Psoas muscle (tissue), 8 donors: ENCODE results near the gene ZNF41. TPM values are rescaled to one million over a fixed set of nuclear protein-coding genes. Genes with fewer than 3 reads are reported as not detected.

Source experiments
- ATAC-seq, 4 donors: fragments of 200-7000 bp; cut with Tn5 transposase; one replicate each; pipeline ENCODE4 v1.9.1; 2020; ENCODE audit warnings: moderate library complexity in 3 of 4, mild to moderate bottlenecking in 2 of 4
- DNase-seq, 2 donors: peaks; one replicate each; pipeline ENCODE4 v3.0.0-alpha.2; 2020
- H3K27ac ChIP-seq: fragments of 200-600 bp; one replicate; pipeline ENCODE4 v1.8.0; 2022
- H3K27me3 ChIP-seq, 3 donors: fragments of 200-600 bp in 1 of 3; one replicate each; pipeline versions ENCODE4 v1.6.1 to v1.8.0; 2013 to 2022; ENCODE audit warnings: low read length in 2 of 3, mild to moderate bottlenecking in 2 of 3, moderate library complexity in 1 of 3; ENCODE audit not compliant: insufficient read depth in 3 of 3
- H3K36me3 ChIP-seq, 2 donors: fragments of 200-600 bp in 1 of 2; one replicate each; pipeline versions ENCODE4 v1.6.1 to v1.8.0; 2013 to 2022; ENCODE audit warnings: low read depth in 1 of 2, mild to moderate bottlenecking in 1 of 2, moderate library complexity in 1 of 2; ENCODE audit not compliant: insufficient read depth in 1 of 2
- H3K4me1 ChIP-seq: fragments of 200-600 bp; one replicate; pipeline ENCODE4 v1.8.0; 2022
- H3K4me3 ChIP-seq: fragments of 200-600 bp; one replicate; pipeline ENCODE4 v1.8.0; 2022; ENCODE audit warnings: mild to moderate bottlenecking
- H3K9me3 ChIP-seq: fragments of 200-600 bp; one replicate; pipeline ENCODE4 v1.8.0; 2022
- WGBS, 3 donors: extraction: QIAGEN DNeasy Blood & Tissue Kit; methylation state at CpG; one replicate each; pipeline versions ENCODE4 v1.1.6 to v1.1.7; 2013; 5-methylcytosine and 5-hydroxymethylcytosine counted together
- intact Hi-C, 2 donors: fragments of 100-400 bp; cut with DNase I; formaldehyde crosslinking; loops; one replicate each; pipeline versions ENCODE4 v1.11.0 to v1.14.2; 2022
- polyA plus RNA-seq, 3 donors: library from polyadenylated mRNA; stranded (reverse); fragments of 200-250 nt; gene quantifications; one replicate each; pipeline ENCODE4 v1.2.3, GENCODE V29; 2013
- total RNA-seq, 4 donors: library from RNA; stranded (reverse); fragmentation: NEBNext Ultra II Directional in 2 of 4; extraction: Animal tissue kit (Norgen Biotek cat#: 25700) in 2 of 4; gene quantifications; one replicate each; pipeline versions ENCODE4 v1.2.1 to v1.2.4, GENCODE V29; 2021 to 2023
- TF ChIP-seq, protein P1 (sequence below): fragments of 200-600 bp; IDR thresholded peaks from one replicate; pipeline ENCODE4 v1.8.0; 2022; ENCODE audit warnings: antibody characterized with exemption
- donor health status: healthy with polysubstance abuse.
- donor health status: DM: no; HTN: no; CAD: no; lungs with moderate emphysema.
- donor health status: Bipolar disorder and iron deficiency.
- donor health status: healthy.
- donor health status: DM: yes; HTN: yes; CAD: no.
- donor health status: DM: no; HTN: no; CAD: no.
- donor health status: DM: no; HTN: no; CAD: no.
- donor health status: DM: yes; HTN: yes; CAD: no.

Gene ZNF41
- total and polyA plus RNA-seq, 7 donors, result 5.3 to 17.7 (median 10.9) TPM

DNA sequence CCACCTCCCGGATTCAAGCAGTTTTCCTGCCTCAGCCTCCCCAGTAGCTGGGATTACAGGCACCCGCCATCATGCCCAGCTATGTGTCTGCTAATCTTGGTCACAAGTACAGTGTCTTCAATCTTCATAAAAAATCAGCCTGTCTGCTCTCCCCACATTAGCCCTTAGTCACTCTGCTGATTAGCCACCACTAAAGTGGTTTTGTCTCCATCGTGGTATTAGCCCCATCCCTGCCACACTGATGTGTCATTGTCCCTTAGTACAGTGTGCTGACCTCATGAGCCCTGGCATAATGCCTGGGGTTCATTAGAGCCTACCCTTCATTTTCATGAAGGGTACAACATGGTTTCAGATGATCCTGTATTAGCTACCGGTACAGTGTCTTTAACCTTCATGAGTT is 62.8 kb downstream of the ZNF41 start:
- no peak overlapping the region for H3K4me3 ChIP-seq
- H3K4me1 ChIP-seq, result no peaks in the 10 kb centered on the region
- 80 to 92% (median 90%) methylated on average over 4 of the region's 4 CpGs for WGBS, 3 donors
- ATAC-seq (no peak), DNase-seq (no peak)
- TF ChIP-seq, protein P1, sequence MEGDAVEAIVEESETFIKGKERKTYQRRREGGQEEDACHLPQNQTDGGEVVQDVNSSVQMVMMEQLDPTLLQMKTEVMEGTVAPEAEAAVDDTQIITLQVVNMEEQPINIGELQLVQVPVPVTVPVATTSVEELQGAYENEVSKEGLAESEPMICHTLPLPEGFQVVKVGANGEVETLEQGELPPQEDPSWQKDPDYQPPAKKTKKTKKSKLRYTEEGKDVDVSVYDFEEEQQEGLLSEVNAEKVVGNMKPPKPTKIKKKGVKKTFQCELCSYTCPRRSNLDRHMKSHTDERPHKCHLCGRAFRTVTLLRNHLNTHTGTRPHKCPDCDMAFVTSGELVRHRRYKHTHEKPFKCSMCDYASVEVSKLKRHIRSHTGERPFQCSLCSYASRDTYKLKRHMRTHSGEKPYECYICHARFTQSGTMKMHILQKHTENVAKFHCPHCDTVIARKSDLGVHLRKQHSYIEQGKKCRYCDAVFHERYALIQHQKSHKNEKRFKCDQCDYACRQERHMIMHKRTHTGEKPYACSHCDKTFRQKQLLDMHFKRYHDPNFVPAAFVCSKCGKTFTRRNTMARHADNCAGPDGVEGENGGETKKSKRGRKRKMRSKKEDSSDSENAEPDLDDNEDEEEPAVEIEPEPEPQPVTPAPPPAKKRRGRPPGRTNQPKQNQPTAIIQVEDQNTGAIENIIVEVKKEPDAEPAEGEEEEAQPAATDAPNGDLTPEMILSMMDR, result no peak
- H3K36me3 ChIP-seq, result no peaks in the 10 kb centered on the region
- peaks cover 6% of the 10 kb centered on the region for H3K9me3 ChIP-seq
- intact Hi-C loops, result no loop called here
- H3K27me3 ChIP-seq, result peaks cover 0 to 4% (median 0%) of the 10 kb centered on the region in 3 donors
- H3K27ac ChIP-seq, result no peak overlapping the region

DNA sequence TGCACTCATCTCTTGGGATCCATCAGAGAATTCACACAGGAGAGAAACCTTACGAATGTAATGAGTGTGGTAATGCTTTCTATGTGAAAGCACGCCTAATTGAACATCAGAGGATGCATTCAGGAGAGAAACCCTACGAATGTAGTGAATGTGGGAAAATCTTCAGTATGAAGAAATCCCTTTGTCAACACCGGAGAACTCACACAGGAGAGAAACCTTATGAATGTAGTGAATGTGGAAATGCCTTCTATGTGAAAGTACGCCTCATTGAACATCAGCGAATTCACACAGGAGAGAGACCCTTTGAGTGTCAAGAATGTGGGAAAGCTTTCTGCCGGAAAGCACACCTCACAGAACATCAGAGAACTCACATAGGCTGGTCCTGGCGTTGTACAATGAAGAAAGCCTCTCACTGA is 69.8 kb downstream of the ZNF41 start:
- intact Hi-C loops, result no loop called here
- Histone ChIP-seq H3K36me3 (no peaks in the 10 kb centered on the region), H3K4me1 (no peaks in the 10 kb centered on the region), H3K9me3 (peaks cover 36% of the 10 kb centered on the region), H3K27me3 (no peaks in the 10 kb centered on the region), H3K27ac (no peak overlapping the region), H3K4me3 (no peak overlapping the region)
- ATAC-seq (no peak), DNase-seq (no peak)
- TF ChIP-seq, protein P1, result no peak
- WGBS, 3 donors, result 85 to 95% (median 92%) methylated on average over 8 of the region's 8 CpGs

Other genes starting within 250 kb of the ZNF41 start
- gene ZNF157, start 112.6 kb downstream of the ZNF41 start, total RNA-seq, result not detected
- under 1 TPM in 2 of 3 donors, not detected in 1; 0.07 to 0.17 TPM for gene ZNF157, start 112.6 kb downstream of the ZNF41 start, polyA plus RNA-seq
- 100 to 1,000 TPM; 101 to 118 (median 108) TPM for gene ARAF, start 78.0 kb upstream of the ZNF41 start, total RNA-seq
- gene ARAF, start 78.0 kb upstream of the ZNF41 start, polyA plus RNA-seq, result 10 to 100 TPM; 54.3 to 63.9 (median 61.6) TPM
- 100 to 1,000 TPM in 1 of 4 donors, 10 to 100 TPM in 3; 33.2 to 157 (median 57.2) TPM for gene TIMP1, start 99.2 kb upstream of the ZNF41 start, total RNA-seq
- gene TIMP1, start 99.2 kb upstream of the ZNF41 start, polyA plus RNA-seq, result 100 to 1,000 TPM in 1 of 3 donors, 10 to 100 TPM in 2; 15.7 to 190 (median 33.7) TPM
- 1 to 10 TPM in 3 of 4 donors, under 1 TPM in 1; 0.84 to 7.0 (median 2.6) TPM for gene SYN1, start 136.6 kb upstream of the ZNF41 start, total RNA-seq
- gene SYN1, start 136.6 kb upstream of the ZNF41 start, polyA plus RNA-seq, result 1 to 10 TPM in 2 of 3 donors, under 1 TPM in 1; 0.80 to 2.4 (median 2.3) TPM
- gene CFP, start 146.7 kb upstream of the ZNF41 start, total RNA-seq, result 1 to 10 TPM in 3 of 4 donors, under 1 TPM in 1; 0.51 to 1.8 (median 1.6) TPM
- gene CFP, start 146.7 kb upstream of the ZNF41 start, polyA plus RNA-seq, result 1 to 10 TPM in 1 of 3 donors, under 1 TPM in 2; 0.86 to 1.6 (median 0.90) TPM
- 10 to 100 TPM; 30.7 to 55.7 (median 34.2) TPM for gene ELK1, start 167.3 kb upstream of the ZNF41 start, total RNA-seq
- gene ELK1, start 167.3 kb upstream of the ZNF41 start, polyA plus RNA-seq, result 10 to 100 TPM; 18.7 to 42.8 (median 33.3) TPM
- gene UXT, start 176.0 kb upstream of the ZNF41 start, total RNA-seq, result 10 to 100 TPM; 67.8 to 87.1 (median 80.4) TPM
- 100 to 1,000 TPM; 124 to 172 (median 143) TPM for gene UXT, start 176.0 kb upstream of the ZNF41 start, polyA plus RNA-seq